Breast epithelium (tissue), 3 donors: ENCODE data around the gene NCOA1.

Experiments used
- CTCF ChIP-seq, 3 donors: fragments of 450-650 bp; IDR thresholded peaks; one replicate each; pipeline ENCODE4 v1.5.1; 2016 to 2017; ENCODE audit warnings: antibody characterized with exemption in 3 of 3, mild to moderate bottlenecking in 3 of 3, moderate library complexity in 3 of 3
- POLR2A ChIP-seq: fragments of 450-650 bp; IDR thresholded peaks from one replicate; pipeline ENCODE4 v1.6.1; 2016; ENCODE audit warnings: antibody characterized with exemption, mild to moderate bottlenecking, moderate library complexity

- TF ChIP-seq CTCF (IDR thresholded peaks at IDR 0.05) (no peak), POLR2A (no peak)
These were observed 819 bp upstream of the NCOA1 start for GRCh38 chr2:24490181-24490689.
